HS-5 (cell line): ENCODE data around the gene IGHMBP2.
"Not testable (repeated sequence)": the region's sequence is repeated elsewhere in the genome, so short reads cannot be mapped to it uniquely, and the experiment has no call there.

Source experiments
- DNase-seq: peaks from one replicate; pipeline ENCODE4 v3.0.0-alpha.2; 2012; ENCODE audit warnings: low read depth

Gene IGHMBP2

DNA sequence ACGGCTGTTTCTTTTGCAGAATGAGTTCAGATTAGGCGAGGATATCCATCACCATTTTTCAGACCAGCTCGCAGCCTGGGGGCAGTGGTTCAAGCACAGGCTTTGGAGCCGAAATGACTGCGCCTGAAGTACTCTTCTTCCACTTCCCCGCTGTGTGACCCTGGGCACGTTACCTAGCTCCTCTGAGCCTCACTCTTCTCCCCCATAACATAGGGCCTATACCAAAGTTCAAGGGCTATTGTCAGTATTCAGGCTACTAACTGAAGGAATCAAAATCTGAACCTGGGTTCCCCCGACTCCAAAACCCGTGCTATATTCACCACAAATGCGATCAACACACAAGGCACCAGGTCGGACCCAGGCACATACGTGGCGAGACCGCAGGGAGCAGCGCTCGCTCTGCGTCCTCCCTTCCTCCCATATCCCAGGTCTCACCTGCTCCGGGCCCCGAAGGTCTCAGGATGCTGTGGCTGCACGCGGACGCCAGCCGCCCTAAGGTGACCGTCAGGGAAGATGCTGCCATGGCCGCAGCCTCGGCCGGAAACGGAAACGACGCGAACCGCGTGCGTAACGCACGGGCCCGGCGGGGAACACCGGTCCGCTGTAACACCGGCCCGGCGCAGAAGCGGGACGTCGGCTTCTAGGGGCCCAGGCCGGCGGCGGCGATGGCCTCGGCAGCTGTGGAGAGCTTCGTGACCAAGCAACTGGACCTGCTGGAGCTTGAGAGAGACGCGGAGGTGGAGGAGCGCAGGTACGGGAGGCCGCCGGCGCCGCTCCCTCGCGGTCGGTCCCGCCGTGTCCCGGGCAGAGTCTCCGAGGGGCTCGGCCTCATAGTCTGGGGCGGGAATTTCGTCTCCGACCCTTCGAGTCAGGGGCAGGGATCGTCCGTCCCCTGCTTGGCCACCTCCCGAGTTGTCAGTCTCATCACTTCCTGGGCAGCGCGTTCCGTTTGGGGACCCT lies at the start of gene IGHMBP2, which contains the start of gene MRPL21:
TSS of gene IGHMBP2 (plus strand) at position 604 of the 960 bp plus-strand sequence. CDS start at position 666, 62 bp downstream.
TSS of gene MRPL21 (minus strand) at position 545 of the 960 bp plus-strand sequence. CDS start at position 523, 22 bp downstream.
- DNase-seq: peak; percentile 30

DNA sequence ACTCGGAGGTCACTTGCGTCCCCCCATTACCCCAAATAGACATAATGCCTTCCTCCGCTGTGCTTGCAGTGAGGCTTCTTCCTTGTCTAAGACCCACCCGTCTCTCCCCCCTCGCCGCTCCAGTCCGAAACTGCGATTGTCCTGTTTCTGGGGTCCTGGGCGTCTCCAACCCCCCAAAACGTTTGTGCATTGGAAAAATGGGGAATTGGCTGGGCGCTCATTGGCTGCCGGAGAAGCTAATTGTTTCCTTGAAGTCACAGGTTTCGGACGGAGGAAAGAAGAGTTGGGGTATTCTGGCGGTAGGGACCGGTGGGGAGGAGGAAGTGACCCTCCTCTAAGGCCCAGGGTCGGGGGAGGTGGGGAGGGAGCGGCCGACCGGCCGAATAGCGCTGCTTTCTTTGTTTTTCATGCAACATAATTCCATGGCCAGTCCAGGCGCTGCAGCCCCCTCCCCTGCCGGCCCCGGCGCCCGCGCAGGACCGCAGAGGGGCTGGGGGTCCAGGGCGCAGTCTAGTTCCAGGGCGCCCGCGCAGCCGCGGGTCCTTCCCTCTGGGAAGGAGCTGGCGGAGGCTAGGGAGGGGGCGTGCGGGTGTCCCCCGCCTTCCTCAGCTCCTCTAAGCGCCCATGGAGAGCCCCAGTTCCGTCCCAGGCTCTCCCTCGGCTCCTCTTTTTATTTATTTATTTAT lies 49.3 kb upstream of the IGHMBP2 start:
- no peak for DNase-seq

DNA sequence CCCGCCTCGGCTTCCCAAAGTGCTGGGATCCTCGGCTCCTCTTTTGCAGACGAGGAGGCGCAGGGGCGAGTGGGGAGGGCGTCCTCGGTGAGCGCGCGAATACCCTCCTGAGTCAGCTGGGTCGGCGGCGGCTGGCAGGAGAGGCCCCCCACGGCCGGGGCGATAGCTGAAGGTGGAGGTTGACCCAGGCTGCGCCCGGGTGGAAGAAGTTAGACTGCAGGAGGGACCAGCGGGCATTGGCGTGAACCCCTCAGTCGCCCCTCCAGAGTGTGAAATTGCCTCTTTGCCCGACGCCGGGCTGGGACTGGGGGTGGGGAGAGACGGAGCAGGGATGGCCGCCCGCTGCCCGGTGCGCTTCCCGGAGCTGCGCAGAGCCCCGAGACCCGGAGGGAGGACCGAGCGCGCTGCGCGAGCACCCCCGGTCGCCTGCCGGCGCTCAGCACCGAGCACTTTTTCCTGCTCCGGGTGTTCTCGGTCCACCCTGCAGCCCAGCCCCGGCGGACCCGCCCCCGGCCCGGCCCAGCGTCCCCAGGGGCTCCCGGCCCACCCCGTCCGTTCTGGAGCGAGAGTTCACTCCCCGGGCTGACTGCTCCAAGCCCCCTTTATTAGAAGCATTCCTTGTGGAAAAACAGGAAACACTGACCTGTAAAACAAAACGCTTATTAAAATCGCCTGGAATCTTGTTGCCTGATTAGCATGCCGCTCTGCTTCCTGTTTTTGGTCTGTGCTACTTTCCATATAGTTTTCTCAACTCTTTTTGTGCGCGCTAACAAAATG lies 48.3 kb upstream of the IGHMBP2 start:
- no peak for DNase-seq

DNA sequence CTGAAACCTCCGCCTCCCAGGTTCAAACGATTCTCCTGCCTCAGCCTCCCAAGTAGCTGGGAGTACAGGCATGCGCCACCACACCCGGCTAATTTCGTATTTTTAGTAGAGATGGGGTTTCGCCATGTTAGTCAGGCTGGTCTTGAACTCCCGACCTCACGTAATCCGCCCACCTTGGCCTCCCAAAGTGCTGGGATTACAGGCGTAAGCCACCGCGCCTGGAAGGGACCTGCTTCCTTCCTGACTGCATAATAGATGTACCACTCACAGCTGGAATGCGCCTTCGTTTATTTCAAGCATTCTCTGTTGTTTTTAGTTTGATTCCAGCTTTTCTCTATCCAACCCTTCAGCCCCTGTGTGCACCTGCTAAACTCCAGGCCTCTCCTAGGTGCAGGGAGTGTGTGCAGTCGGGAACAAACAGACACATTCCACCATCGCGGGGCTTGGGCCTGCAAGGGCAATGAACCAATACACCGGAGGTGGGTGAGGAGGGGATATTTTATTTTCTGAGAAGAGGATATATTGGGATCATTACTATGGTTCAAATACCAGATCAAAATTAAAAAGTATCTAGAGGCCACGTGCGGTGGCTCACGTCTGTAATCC lies 47.2 kb upstream of the IGHMBP2 start:
- not testable (repeated sequence) for DNase-seq

DNA sequence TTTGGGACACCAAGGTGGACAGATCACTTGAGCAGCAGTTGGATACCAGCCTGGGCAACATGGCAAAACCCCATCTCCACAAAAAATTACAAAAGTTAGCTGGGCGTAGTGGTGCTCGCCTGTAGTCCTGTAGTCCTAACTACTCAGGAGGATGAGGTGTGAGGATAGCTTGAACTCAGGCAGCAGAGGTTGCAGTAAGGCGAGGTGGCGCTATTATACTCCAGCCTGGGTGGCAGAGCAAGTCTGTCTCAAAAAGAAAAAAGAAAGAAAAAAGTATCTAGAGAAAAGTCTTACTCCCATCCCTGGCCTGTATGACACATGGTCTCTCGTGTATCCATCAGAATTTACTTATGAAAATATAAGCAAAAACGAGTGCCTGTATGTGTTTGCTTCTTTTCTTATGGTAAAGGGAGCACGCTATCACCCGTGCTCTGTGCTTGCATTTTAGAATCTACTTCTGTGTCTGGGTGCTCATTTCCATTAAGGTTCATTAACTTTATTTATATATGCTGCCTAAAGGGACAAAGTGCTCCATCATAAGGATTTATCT lies 46.6 kb upstream of the IGHMBP2 start:
- no peak for DNase-seq

DNA sequence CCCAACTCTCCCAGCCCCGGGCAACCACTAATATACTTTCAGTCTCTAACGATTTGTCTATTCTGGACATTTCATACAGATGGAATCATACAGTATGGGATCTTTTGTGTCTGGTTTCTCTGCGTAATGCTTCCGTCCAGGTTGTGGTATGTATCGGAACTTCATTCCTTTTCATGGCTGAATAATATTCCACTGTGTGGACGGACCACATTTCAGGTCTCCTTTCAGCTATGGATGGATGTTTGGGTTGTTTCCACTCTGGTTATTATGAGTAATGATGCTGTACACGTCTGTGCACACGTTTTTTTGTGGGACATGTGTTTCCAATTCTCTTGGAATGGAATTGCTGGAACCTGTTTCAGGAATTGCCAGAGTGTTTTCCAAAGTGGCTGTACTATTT lies 44.6 kb upstream of the IGHMBP2 start:
- no peak for DNase-seq

DNA sequence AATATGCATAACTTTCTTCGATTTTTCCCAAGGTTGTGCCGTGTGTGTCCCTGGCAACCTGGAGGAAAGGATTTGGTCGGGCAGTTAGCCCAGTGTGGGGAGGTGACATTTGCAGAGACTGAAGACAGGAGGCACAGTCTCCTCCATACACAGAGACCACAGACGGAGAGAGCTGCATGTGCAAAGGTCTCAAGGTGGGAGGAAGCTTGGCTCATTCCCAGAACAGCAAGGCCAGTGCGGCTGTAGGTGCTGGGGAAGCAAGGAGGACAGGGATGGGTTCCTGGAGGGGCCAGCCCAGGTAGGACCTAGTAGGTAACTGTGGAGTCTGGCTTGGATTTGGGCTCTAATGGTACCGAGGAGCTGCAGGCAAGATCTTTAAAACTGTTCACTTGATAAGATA lies 41.3 kb upstream of the IGHMBP2 start:
- no peak for DNase-seq

DNA sequence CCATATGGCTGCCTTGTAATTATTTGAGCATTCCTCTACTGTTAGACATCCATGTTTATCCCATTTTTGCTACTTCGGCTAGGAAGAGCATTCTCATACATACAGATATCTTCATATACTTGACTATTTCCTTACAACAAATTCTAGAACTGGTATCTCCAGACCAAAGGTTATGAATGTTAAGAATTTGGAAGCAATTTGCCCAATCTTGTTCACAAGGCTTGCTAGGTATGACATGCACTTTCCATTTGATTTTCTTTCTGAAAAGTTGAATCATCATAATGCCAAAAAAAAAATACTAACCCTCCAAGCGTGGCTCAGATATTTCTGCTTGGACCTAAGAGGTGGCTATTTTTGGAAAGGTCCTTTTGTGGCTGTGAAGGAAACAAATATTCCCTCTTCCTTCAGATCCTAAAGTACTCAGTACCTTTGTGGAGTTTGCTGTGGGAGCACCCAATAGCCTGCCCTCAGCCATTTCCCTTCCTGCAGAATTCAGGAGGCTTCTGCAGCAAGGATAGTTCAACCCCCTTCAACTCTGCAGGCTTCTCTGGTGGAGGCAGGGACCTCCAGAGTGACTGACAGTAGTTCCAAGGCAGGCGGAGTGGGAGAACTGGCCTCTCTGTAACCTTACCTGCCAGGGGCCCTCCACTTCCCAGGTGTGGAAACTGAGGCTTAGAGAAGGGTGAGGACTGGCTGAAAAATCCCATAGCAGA lies 40.0 kb upstream of the IGHMBP2 start:
- no peak for DNase-seq

DNA sequence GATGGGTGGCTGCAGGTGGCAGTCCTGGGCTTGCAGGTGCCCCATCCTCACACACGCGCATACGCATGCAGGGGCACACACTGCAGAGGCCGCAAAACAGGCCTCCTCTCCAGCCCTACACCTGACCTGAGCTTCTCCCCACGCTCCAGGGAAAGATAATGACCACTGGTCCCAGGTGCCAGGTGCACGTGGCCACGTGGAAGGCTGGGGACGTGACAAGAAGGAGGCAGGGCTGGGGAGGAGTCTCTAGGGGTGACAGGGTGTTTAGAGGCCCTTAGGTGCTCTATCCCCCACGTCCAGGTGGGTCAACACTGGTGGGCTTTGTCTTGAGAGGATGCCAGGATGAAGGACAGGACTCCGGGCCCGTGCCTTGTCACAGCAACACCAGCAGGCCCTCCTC lies 38.5 kb upstream of the IGHMBP2 start:
- no peak for DNase-seq

DNA sequence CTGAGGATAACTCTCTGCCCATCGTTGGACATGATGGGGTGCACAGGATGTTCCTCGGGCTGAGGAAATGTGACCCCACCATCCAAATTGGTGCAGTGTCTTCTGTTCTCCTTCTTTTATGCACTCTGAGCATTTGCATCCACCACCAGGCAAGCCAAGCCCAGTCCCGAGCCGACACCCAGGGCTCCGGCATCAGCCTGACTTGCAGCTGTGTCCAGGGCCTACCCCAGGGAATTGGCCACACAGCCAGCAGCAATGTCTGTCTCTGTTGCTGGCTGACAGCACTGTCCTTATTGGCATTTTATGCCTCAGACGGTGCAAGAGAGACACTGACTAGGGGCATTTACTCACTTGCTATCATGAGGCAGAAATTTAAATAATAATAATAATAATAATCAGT lies 36.6 kb upstream of the IGHMBP2 start:
- no peak for DNase-seq

DNA sequence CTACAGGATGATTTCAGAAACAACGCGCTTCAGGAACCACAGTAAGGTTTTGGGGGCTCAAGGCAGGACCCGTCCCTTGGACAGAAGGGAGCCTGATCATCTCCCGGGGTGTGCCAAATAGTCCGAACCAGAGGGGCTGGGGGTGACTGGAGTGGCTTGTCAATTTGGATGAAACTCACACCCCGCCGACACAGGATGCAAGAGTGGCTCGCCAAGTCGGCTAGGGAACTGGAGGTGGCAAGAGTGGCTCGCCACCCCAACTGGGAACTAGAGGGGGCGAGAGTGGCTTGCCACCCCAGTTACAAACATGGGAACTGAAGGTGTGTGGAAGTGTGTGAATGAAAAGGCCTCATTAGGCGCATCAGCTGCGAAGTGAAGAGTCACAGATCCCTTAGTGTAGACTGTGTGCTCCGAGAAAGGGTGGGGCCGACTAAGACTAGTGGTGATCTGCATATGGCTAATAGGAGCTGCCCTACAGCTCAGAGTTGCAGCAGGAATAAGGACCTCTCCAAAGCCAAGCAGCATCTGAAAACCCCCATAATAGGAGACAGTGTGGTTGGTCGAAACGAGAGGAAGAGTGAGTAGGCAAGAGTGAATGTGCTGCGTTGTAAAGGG lies 35.4 kb upstream of the IGHMBP2 start:
- DNase-seq: no peak

DNA sequence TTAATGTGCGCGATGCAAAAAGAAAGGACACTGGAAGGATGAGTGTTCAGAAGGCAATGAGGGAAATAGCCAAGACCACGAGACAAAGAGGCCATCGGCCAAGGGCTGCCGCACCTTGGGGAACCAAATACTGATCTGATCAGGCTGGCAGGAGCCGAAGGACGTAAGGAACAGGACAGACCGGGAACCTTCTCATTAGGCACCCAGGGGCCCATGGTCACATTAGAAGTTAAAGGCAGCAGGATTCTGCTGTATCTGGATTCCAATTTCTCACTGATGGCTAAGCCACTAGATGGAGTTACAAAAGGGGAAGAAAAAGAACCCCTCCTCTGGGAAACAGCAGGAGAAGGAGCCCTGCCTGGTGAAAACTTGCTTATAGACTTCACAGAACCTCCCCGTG lies 33.2 kb upstream of the IGHMBP2 start:
- DNase-seq: no peak

DNA sequence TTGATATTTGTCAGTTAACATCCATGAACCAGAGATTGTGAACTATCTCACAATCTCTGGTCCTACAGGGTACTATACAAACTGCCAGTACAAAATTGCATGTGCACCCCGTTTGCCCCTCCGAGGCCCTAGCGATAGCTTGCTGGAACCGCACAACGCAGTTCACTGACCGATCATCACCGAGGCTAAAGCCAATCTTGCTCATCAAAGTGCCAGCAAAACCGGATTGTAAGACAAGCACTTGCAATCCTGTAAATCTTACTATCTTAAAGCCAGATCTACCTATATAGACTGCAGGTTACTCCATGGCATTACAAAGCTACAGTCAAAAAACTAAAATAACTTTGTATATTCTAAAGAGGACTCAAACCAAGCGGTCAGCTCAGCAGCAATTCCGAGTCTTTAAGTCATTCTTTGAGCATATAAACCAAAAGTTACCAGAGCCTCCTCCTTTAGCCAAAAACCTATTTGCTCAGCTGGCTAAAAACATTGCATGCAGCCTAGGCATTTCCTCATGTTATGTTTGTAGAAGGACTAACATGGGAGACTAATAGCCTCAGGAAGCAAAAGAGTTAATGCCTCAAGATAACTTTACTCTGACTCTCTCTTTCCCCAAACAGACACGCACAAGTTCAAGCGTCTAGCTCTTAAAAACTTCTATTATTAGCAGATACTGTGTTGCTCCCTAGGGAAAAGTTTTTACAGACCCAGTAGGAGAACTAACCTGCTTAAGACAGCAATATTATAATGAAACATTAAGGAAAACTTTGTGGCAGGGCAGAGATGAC lies 31.3 kb upstream of the IGHMBP2 start:
- no peak for DNase-seq

DNA sequence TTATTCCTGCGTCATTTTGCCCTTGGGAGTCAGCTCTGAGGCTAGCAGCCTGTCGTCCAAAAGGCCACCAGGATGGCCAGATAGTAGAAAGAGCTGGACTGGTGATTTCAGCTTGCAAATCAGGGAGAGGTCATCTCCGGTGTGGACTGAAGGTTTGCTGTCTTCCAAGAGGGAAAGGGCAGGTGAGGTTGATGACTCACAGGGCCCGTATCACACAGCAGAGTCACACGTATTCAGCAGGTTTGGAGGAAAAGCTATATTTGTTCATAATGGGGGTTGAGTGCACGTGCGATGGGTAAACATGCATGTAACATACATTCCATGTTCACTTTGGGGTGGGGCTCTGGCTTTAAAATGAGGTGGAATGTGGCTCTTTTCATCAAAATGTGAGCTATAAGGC lies 25.7 kb upstream of the IGHMBP2 start:
- no peak for DNase-seq

DNA sequence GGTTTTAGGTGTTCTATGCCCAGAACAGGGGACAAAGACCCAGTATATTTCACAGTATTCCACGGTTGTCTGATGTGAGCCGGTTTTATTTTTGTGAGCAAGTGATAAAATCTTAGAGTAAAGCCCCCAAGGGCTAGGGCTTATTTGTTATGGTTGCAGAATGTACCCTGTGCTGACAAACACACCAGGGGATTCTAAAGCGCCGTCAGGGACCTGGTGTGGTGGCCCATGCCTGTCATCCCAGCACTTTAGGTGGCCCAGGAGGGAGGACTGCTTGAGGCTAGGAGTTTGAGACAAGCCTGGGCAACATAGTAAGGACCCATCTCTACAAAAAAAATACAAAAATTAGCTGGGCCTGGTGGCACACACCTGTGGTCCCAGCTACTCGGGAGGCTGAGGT lies 22.8 kb upstream of the IGHMBP2 start:
- DNase-seq: no peak

DNA sequence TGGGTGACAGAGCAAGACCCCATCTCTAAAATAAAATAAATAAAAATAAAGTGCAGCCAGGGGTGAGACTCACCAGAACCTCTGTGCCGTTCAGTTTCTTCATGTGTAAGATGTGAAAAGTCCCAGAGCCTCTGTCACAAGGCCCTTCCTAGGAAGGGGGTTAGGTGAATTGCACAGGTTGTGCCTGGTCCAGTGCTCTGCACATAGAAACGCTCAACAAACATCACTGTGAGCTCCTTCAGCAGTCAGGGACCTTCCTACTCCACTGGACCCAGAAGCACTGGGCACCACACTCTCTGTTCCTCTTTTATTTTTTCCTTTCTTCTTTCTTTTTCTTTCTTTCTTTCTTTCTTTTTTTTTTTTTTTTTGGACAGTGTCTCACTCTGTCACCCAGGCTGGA lies 22.4 kb upstream of the IGHMBP2 start:
- no peak for DNase-seq

DNA sequence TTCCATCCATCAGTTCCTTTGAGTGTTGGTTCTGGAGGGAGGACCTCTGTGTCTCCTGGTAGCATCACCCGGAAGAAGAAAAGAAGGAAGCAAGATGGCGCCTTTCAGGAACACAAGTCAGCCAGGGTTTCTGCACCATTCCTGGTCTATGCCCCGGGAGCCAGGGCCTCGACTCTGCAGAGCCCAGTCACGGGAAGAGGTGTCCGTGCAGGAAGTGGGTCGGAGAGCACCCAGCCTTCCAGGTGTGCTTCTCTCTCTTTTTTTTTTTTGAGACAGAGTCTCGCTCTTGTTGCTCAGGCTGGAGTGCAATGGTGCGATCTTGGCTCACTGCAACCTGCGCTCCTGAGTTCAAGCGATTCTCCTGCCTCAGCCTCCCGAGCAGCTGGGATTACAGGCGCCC lies 21.3 kb upstream of the IGHMBP2 start:
- DNase-seq: no peak

DNA sequence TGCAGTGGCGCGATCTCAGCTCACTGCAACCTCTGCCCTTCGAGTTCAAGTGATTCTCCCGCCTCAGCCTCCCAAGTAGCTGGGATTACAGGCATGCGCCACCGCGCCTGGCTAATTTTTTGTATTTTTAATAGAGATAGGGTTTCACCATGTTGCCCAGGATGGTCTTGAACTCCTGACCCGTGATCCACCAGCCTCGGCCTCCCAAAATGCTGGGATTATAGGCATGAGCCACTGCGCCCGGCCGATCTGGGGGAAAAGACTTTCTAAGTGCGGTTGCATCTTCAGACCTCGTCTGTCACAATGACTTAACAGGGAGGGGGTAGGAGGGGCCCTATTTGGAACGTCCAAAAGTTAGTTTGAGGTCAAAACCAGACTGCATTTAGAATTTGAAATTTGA lies 18.9 kb upstream of the IGHMBP2 start:
- DNase-seq: not testable (repeated sequence)

DNA sequence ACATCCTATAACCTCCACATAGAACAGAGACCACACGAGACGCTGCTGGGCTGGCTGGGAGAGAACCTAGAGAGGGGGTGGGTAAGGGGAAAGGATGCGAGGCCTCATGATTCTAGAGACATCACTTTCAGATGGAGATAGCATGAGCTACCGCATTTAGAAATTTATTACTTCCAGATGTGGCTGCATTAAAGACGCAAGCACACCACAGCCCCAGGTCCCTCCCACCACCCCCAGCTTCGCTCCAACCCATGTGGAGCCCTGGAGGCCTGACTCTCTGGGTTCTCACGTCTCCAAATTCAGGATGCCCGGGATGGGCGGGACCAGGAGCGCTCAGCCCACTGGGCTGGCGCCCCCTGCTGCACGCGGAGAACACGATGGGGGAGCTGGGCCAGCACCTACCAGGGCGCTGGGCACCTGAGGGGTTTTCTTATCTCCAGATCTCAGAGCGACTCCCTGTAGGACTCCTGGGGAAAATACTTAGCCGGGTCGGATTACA lies 13.7 kb upstream of the IGHMBP2 start:
- DNase-seq: no peak
